HG02884 (cell line): ENCODE data around the gene BSDC1.
"Not testable (repeated sequence)": the region's sequence is repeated elsewhere in the genome, so short reads cannot be mapped to it uniquely, and the experiment has no call there.

Source experiments
- ATAC-seq: cut with Tn5 transposase; IDR thresholded peaks from one replicate; pipeline ENCODE4 v1.9.1; 2021; ENCODE audit warnings: mild to moderate bottlenecking, moderate library complexity; ENCODE audit not compliant: unreplicated experiment

BSDC1 gene

GRCh38 chr1:32361308-32361673, 33.0 kb downstream of the BSDC1 start:
- ATAC-seq: no peak

GRCh38 chr1:32358435-32358834, 35.8 kb downstream of the BSDC1 start:
- ATAC-seq: no peak

- no peak for ATAC-seq
Measured at GRCh38 chr1:32357614-32358013, 36.6 kb downstream of the BSDC1 start.

GRCh38 chr1:32356478-32356877, 37.8 kb downstream of the BSDC1 start:
- no peak for ATAC-seq

- not testable (repeated sequence) for ATAC-seq
Measured at GRCh38 chr1:32355778-32356177, 38.5 kb downstream of the BSDC1 start.

- ATAC-seq: no peak
Measured at GRCh38 chr1:32353886-32354570, 40.2 kb downstream of the BSDC1 start.

- ATAC-seq: no peak
Measured at GRCh38 chr1:32353431-32353830, 40.8 kb downstream of the BSDC1 start.

GRCh38 chr1:32352831-32353383, 41.3 kb downstream of the BSDC1 start:
- no peak for ATAC-seq

GRCh38 chr1:32352239-32352745, 41.9 kb downstream of the BSDC1 start:
- ATAC-seq: no peak

- peak; percentile 83 for ATAC-seq
Measured at GRCh38 chr1:32351399-32352238, 42.6 kb downstream of the BSDC1 start.

- peak; percentile 25 for ATAC-seq
Measured at GRCh38 chr1:32350785-32351398, 43.3 kb downstream of the BSDC1 start.

- ATAC-seq: no peak
Measured at GRCh38 chr1:32349211-32349708, 45.0 kb downstream of the BSDC1 start.

GRCh38 chr1:32346532-32347157, 47.6 kb downstream of the BSDC1 start:
- ATAC-seq: no peak

GRCh38 chr1:32345289-32345827, 48.9 kb downstream of the BSDC1 start:
- no peak for ATAC-seq

GRCh38 chr1:32342704-32343103, 51.5 kb downstream of the BSDC1 start:
- ATAC-seq: no peak

GRCh38 chr1:32341971-32342370, 52.3 kb downstream of the BSDC1 start:
- ATAC-seq: no peak

GRCh38 chr1:32341186-32341757, 53.0 kb downstream of the BSDC1 start:
- ATAC-seq: no peak

- ATAC-seq: no peak
Measured at GRCh38 chr1:32339363-32339978, 54.8 kb downstream of the BSDC1 start.

- no peak for ATAC-seq
Measured at GRCh38 chr1:32338637-32339145, 55.5 kb downstream of the BSDC1 start.
